Right ventricle myocardium inferior (tissue), 1 donor: ENCODE measurements around the gene SMOC1. TPM values are rescaled to one million over a fixed set of nuclear protein-coding genes. Genes with fewer than 3 reads are reported as not detected.

Source experiments
- ATAC-seq: fragments of 200-7000 bp; cut with Tn5 transposase; one replicate; pipeline ENCODE4 v1.9.1; 2020; ENCODE audit warnings: mild to moderate bottlenecking, moderate library complexity
- DNase-seq: peaks from one replicate; pipeline ENCODE4 v3.0.0; 2021; ENCODE audit errors: missing footprints
- intact Hi-C: fragments of 100-400 bp; cut with DNase I; formaldehyde crosslinking; loops from one replicate; pipeline ENCODE4 v1.11.0; 2022
- total RNA-seq: library from RNA; stranded (reverse); fragmentation: NEBNext Ultra II Directional; extraction: Animal tissue kit (Norgen Biotek cat#: 25700); gene quantifications from one replicate; pipeline ENCODE4 v1.2.1, GENCODE V29; 2021
- donor health status: DM: no; HTN: yes; CAD: no; lungs with severe emphysema.

Gene SMOC1
- total RNA-seq, 1 donor from 2014 or later, result 1.2 TPM

DNA sequence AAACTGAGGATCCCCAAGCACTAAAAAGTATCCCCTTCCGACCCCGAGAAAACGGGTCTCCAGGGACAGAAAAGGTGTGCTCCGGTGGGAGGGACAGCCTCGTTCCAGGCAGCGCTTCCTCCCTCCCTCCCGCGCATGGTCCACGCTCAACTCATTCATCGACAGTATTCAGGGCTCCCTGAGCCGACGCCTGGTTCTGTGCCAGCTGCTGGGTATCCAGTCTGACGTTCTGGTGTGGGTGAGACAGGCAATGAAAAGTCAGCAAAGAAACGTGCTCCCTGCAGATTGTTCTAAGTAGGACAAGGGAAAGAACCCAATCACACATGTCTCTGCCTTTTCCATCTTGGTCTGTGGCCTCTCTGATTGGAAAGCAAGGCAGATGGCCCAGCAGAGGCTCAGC is 19.6 kb upstream of the SMOC1 start:
- DNase-seq (no peak), ATAC-seq (no peak)
- intact Hi-C loops, result no loop called here

DNA sequence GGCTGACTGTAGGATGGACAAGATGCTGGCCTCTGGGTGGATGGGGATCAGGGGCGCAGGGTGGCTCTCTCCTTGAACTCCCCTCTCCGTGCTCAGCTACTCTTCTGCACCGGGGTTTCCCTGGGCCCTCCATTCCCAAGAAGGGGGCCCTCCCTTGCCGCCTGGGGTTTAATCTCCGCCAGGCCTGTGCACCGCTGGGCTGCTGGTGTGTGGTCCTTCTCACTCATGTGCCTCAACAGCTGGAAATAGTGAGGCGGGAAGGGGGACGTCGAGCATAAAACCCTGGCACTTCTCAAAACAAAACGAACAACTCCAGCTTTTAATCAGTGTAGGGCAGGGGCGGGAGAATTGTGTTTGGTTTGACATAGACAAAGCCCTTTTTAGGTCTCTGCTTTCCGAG is 19.0 kb upstream of the SMOC1 start:
- ATAC-seq (no peak), DNase-seq (no peak)
- intact Hi-C loops, result no loop called here

DNA sequence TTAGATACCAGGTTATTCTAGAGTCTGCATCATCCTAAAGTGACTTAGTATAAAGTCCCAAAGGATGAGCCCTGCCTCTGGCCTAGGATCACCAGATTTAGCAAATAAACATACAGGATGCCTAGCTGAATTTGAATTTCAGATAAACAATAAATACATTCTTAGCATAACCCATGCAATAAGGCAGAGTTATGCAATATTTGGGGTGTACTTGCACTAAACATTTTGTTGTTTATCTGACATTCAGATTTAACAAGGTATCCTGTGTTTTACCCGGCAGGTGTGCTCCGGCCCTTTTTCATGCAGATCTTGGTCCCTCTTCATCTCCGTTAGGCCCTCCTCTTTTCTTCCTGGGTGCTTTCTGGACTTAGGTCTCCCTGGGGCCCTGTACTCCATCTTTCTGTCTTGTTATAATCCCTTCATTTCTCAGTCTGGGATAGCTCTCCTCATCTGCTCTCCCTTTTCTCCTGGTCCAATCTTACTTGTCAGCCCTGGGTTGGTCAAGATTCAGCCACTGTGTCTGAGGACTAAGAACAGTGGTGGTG is 18.1 kb upstream of the SMOC1 start:
- ATAC-seq (no peak), DNase-seq (no peak)
- intact Hi-C loops, result no loop called here

DNA sequence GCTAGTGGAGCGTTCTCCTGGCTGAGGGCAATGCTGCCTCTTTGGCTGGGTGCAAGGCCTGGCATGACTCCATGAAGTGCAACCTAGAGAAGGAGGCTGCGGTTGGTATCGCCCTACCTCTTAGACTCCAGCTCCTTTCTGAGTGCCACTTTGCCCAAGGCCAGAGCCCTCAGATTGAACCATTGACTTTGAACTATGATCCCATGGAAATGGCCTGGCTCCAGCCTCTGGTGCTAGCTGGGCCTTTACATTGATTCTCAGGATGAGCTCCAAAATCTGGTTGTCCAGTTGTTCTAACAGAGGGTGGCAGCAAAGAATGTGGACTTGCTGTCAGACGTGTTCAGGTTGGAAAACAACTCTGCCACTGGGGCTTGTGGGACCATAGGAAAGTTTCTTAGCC is 16.1 kb upstream of the SMOC1 start:
- no peak for ATAC-seq
- intact Hi-C loops, result no loop called here
- DNase-seq, result no peak

DNA sequence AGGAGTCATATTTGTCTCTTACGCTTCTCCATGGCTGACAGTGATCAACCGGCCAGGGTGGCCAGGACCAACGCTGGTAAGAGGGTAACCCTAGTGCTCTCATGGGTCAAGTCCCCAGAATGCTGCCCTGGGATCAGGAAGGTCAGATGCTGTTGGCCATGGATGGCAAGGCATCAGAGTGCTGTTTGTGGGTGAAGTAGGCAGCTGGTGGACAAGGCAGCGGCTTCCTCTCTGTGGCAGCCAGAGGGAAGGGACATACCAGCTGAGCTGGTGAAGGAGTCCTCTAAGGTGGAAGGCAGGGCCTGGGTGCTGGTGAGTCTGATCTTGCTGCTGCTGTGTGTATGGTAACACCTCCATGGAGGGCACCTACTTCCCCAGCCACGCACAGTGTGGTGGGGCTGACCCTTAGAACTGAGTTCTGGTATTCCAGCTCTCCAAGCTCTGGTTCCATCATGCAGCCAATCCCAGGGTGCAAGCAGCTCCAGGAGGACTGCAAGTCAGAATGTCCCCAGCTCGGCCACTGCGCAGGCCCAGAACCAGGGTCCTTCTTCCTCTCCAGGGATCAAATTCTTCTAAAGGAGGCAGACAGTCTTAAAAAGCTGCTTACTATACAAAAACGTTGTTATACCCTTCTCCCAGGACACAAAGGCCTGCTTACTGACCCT is 13.4 kb upstream of the SMOC1 start:
- intact Hi-C loops, result no loop called here
- ATAC-seq, result no peak

DNA sequence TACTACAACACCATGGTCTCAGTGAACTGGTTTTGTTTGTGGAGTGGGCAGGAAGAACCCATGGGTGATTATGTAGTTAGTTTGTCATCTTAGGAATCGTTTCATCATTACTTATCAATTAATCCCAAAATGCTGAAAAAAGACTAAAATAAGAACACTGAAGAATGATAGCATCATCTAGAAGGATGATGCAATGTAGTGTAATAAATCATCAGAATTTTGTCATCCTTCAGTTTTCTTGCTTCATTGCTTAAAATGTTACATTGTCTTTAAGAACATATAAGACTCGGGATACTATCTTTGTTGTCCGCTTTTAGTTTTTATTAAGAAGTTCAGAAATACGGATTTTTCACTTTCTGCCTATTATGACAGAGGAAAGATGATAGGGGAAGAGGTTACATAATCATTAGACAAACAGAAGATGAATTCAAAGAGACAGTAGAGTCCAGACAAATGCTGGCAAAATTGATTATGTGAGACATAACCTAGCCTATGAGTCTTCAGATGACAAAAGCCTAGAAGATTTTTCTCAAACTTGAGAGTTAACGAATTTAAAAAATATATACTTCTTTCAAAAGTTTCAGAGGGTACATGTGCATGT is 10.8 kb upstream of the SMOC1 start:
- intact Hi-C loops, result no loop called here
- DNase-seq (no peak), ATAC-seq (no peak)

More for the DNA sequence above, 13.4 kb upstream of the SMOC1 start:
- DNase-seq, result no peak

DNA sequence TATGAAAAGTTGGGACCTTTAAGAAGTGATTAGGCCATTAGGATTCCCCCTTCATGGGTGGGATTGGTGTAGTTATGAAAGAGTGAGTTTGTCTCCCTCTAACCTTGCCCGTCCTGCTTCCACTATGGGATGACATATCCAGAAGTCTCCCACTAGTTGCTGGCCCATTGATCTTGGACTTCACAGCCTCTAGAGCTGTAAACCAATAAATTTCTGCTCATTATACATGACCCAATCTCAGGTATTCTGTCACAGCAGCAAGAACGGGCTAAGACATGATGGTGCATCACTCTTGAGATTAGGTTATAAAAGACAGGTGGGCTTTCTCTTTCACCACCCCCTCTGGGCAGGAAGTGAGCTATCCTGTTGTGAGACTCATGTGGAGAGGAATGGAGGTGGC is 8.6 kb upstream of the SMOC1 start:
- ATAC-seq, result no peak
- DNase-seq, result no peak
- intact Hi-C loops, result loop anchor here (10.0 kb wide), 1 partner anchor 144 kb away; no protein-coding TSS in a partner anchor

DNA sequence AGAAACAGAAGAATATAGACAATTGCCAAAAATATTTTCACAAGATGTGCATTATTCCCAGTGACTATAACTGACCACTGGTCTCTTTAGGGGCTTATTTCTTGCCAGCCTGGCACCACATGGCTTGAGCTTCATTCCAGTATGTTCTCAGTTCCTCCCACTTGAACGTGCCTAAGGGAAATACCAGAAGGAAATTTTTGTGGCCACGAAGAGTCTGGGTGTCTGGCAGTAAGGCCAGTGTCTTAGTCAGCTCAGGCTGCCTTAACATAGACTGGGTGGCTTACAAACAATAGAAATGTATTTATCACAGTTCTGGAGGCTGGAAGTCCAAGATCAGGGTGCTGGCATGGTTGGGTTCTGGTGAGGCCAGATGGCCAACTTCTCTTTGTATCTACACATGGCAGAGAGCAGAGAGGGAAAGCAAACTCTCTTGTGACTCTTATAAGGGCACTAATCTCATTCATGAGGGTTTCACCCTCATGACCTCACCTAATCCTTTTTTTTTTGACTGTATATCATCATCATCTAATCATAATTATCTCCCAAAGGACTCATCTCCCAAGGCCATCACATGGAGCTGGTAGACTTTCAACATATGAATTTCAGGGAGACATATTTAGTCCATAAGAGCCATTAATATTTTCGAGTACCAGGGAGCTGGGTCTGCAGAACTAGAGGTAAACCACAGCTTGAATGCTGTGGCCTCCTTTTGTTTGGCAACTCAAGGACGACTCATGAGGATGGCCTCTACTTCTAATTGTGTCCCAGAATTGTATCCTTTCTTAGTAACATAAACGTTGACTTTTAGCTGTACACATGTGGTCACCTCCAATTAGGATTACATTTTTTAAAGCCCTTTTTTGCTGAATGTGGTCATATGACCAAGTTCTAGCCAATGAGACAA is 5.1 kb upstream of the SMOC1 start:
- intact Hi-C loops, result loop anchor here (10.0 kb wide), 1 partner anchor 141 kb away; no protein-coding TSS in a partner anchor
- ATAC-seq, result no peak
- DNase-seq, result no peak

DNA sequence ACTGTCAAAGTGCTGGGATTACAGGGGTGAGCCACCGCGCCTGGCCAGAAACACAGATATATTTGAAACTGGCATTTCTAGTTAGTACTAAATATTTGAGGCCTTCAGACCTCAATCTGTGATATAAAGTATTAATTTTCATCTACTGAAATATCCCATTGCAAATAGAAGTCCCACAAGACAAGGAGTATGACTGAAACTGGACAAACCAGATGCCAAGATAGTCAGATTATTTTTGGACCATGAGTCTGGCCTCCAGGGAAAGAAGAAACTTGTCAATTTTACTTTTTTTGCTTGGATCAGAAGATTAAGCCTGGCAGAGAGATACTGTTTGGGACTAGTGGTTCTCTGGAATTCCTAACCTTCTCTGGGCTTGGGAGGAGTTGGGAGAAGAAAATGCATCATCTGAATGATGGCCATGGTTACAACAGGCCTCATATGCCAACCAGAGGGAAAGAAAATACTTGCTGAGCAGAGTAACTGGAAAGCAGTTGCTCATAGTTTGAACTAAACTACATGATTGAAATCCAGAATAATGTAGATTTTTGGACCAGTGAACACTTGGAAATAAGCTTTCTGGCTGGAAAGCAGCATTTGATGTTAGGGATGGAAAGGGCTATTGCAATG is 2.9 kb upstream of the SMOC1 start:
- no peak for DNase-seq
- peak; percentile 27 for ATAC-seq
- intact Hi-C loops, result loop anchor here (10.0 kb wide), 1 partner anchor 138 kb away; no protein-coding TSS in a partner anchor

DNA sequence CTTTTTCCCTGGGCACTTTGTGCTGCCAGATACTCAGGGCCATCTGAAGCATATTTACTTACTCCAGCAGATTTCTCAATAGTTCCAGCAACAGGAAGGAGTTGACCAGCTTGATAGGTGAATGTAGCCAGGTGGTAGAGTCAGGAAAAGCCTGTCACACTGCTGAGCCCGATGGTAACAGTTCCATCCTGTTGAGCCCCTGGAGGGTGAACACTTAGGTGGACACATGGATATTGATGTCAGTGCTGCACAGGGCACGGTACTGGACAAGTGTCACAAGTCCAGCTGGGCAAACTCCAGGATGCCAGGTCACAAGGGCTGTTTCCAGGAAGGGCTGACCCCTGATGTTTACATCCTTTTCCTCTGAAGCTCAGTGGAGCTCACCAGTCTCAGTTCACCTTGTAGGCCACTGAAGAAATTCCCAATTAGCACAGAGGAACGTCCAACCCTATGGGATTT is 2.3 kb upstream of the SMOC1 start:
- ATAC-seq (no peak), DNase-seq (no peak)
- intact Hi-C loops, result loop anchor here (10.0 kb wide), 1 partner anchor 138 kb away; no protein-coding TSS in a partner anchor

DNA sequence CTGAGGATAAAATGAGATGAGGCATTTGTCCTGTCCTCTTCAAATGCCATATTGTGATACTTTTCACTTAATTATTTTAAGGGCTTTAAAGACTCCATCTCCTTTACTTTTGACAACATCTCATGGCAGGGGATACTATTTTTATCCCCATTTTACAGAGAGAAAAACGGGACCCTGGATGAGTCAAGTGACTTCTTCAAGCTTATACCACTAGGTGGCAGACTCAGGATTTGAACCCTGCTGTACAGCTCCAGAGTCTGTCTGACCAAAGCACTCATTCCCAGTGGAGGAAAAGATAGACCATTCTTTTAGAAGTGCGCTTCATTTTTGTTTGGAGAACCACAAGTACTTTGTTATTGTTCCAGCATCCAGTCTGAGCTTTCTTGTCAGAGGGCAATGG is 1.7 kb upstream of the SMOC1 start:
- DNase-seq (no peak), ATAC-seq (no peak)
- intact Hi-C loops, result loop anchor here (10.0 kb wide), 1 partner anchor 137 kb away; no protein-coding TSS in a partner anchor

DNA sequence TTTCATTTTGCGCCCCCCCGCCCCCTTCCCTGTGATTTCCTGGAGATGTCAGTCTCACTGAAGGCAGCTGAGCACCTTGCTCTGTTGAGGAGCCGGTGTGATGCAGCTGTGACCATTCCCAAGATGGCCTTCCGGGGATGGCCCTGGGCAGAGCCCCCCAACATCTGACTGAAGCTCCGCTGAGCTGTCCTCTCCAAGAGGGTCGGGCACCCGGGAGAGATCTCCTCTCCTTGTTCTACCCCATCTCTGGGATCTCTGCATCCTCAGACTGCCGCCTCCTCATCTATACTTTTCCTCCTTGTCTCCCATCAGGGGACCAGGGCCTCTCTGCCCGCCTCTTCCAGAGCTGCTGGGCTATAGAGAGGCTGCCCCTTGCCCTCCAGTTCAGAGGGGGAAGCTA is 965 bp upstream of the SMOC1 start:
- ATAC-seq (no peak), DNase-seq (no peak)
- intact Hi-C loops, result loop anchor here (10.0 kb wide), 1 partner anchor 137 kb away; no protein-coding TSS in a partner anchor

DNA sequence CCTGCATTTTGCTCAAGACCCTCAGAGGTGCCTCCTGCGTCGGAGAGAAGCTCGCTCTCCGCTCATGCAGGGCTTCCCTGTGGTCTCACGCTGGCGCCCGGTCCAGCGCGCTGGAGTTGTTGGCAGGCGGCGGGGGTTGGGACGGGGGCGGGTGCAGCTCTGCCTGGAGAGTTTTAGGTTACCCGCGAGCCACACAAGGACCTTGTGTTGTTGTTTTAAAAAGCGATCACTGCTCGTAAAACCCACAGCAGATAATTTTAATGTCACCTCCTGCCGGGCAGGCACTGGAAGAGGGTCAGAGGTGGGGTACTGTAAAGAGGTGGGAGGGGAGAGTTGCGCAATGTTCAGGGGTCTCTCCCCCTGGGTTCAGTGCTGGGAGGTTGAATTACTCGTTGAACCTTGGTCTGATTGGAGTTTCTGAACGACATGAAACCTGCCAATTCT is 850 bp downstream of the SMOC1 start:
- DNase-seq (no peak), ATAC-seq (no peak)
- intact Hi-C loops, result no loop called here

DNA sequence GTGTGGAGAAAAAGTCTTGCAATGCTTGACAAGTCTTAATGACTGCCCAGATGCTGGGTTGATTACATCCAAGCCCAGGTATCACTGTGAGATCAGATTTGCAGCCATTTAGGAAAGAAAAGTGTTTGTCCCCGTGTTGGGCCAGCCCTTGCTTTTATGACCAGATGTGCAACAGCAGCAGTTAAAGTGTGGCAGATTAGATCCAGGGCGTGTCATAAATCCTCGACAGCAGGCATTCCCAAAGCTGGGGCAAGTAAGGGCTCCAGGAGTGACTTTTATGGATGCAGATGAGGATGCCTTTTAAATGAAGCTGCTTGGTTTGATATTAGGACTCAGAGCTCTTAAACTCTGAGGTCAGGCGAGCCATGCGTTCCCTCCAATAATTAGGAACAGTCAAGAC is 1.7 kb downstream of the SMOC1 start:
- DNase-seq (no peak), ATAC-seq (no peak)
- intact Hi-C loops, result no loop called here

DNA sequence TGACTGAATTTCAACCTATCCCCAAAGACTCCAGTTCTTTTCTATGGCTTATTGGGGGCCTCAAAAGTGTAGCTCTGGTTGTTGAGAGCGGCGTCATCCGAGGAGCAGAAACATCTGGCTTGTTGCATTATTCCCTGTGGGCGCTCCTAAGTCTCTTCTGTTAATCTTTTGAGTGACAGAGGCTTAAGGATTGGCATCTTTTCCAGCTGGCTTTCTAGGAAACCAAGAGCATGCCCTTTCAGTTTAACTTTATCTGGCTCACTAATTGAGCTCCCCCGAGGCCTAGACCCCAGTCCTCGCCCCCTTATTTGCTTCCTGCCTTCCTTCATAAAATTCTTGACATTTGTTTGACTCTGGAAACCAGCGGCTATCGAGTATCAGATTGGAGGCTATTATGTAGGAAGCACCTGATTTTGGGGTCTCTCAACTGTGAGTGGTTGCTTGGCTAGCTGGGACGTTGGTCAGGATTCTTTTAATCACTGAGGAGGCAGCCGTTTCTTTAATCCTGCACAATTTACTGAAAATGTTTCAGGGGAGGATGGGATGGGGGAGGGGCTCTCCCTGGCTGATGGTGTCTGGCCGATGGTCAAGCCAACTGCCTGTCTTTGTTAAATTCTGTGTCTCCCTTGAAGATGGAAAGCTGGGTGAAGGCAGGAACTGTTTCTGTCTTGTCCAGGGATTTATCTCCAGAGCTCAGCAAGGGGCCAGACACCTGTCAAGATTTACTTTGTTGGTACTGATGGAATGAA is 3.1 kb downstream of the SMOC1 start:
- intact Hi-C loops, result no loop called here
- no peak for ATAC-seq
- no peak for DNase-seq

DNA sequence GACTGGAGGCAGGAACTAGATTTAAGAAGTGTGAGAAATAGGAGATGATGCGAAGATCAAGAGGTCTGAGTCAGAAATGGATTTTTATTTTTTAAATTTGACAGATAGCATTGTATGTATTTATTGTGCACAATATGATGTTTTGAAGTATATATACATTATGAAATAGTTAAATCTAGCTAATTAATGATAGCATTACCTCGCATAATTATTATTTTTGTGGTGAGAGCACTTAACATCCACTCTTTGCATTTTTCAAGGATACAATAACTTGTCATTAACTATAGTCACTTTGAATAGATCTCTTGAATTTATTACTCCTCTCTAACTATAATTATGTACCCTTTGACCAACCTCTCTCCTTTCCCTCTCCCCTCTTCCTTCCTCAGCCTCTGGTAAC is 3.7 kb downstream of the SMOC1 start:
- DNase-seq, result no peak
- no peak for ATAC-seq
- intact Hi-C loops, result no loop called here

DNA sequence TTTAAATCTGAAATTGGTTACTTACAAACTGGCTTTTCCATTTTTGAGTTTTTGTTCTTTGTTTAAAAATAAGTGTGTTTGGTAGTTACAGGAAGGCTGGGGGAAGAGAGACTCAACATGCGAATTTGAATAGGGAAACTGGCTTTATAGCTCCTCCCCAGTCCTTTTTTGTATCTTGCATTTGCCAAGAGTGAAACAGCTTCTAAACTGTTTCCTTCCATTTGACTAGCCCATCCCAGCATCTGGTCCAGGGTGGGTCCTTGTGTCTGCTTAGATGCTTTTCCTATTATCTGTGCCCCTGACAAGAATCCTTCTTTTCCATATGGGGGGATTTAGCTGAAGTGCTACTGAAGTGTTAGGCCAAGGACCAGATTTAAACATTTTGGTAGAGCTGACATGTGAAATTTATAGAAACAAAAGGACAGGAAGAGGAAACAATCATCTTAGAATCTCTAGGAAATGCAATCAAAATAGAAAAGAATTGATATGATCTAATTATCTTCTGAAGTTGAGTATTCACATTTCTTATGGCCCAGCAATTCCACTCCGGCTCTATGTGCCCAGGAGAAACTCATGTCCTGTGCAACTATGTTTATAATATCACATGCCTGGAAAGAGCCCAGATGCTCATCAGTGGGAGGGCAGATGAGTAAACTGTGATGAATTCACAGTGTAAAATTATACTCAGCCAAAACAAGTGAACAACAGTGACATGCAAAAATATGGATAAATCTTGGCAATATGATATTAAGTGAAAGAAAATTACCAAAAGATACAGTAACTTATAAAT is 7.4 kb downstream of the SMOC1 start:
- ATAC-seq (no peak), DNase-seq (no peak)
- intact Hi-C loops, result no loop called here
